Cardiac muscle cell (in vitro differentiated cells and primary cell): ENCODE measurements around the gene MAP2. TPM values are rescaled to one million over a fixed set of nuclear protein-coding genes. Genes with fewer than 3 reads are reported as not detected.

ENCODE experiments used
- DNase-seq, 2 donors: peaks; one replicate each; pipeline versions ENCODE4 v3.0.0 to v3.0.0-alpha.2; 2010 to 2017; ENCODE audit warnings: low read depth in 1 of 2, low spot score in 1 of 2
- H3K27ac ChIP-seq: fragments of 200-600 bp; sonication (generic); 2 replicates; pipeline ENCODE4 v1.5.1; 2016
- H3K27me3 ChIP-seq: fragments of 200-600 bp; sonication (generic); 2 replicates; pipeline ENCODE4 v1.6.0; 2016; ENCODE audit warnings: control low read depth
- H3K36me3 ChIP-seq: fragments of 200-600 bp; sonication (generic); 2 replicates; pipeline ENCODE4 v1.5.1; 2016; ENCODE audit warnings: control low read depth
- H3K4me1 ChIP-seq: fragments of 200-600 bp; sonication (generic); 2 replicates; pipeline ENCODE4 v1.8.1; 2017; ENCODE audit warnings: low read depth, mild to moderate bottlenecking, mixed run types
- H3K4me3 ChIP-seq: fragments of 200-600 bp; sonication (generic); 2 replicates; pipeline ENCODE4 v1.5.1; 2016; ENCODE audit warnings: mild to moderate bottlenecking
- H3K9me3 ChIP-seq: fragments of 200-600 bp; sonication (generic); 2 replicates; pipeline ENCODE4 v1.5.1; 2017; ENCODE audit warnings: low read depth, mild to moderate bottlenecking, control low read depth
- polyA plus RNA-seq: library from polyadenylated mRNA; unstranded; fragments of >200 nt; fragmentation: Nextera tagmentation; extraction: Ambion mirVana; gene quantifications from 2 replicates; pipeline ENCODE4 v1.2.1, GENCODE V29; 2016
- total RNA-seq: library from RNA; depleted of rRNA; stranded (reverse); fragments of >200 nt; gene quantifications from 2 replicates; pipeline ENCODE4 v1.2.3, GENCODE V29; 2016
- TF ChIP-seq, protein P1 (sequence below): IDR thresholded peaks from 2 replicates; pipeline ENCODE4 v1.5.1; 2012; ENCODE audit warnings: low read depth, mild to moderate bottlenecking, low read length

The MAP2 gene
- total and polyA plus RNA-seq, 2 experiments from 2014 or later, result 0.24 to 0.68 TPM

DNA sequence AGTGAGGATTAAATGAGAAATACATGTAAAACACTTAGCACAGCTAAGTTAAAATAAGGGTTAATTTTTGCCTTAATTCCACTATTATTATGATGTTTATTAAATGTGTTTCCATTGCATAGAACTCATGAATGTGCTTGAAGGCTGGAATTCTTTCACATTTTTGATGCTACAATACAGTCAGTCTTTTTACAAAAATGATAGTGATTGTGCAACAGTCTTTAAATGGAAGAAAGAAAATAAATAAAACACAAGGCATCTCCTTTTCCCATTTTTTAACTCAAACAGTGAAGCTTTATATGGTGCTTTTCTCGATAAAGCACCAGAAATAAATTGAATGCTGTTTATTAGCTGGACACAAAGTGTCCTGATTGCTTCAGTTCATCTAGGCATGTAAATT lies 123.9 kb downstream of the MAP2 start:
- no peaks in the 10 kb centered on the region for H3K36me3 ChIP-seq
- no peaks in the 10 kb centered on the region for H3K9me3 ChIP-seq
- H3K4me1 ChIP-seq, result no peaks in the 10 kb centered on the region
- TF ChIP-seq, protein P1, sequence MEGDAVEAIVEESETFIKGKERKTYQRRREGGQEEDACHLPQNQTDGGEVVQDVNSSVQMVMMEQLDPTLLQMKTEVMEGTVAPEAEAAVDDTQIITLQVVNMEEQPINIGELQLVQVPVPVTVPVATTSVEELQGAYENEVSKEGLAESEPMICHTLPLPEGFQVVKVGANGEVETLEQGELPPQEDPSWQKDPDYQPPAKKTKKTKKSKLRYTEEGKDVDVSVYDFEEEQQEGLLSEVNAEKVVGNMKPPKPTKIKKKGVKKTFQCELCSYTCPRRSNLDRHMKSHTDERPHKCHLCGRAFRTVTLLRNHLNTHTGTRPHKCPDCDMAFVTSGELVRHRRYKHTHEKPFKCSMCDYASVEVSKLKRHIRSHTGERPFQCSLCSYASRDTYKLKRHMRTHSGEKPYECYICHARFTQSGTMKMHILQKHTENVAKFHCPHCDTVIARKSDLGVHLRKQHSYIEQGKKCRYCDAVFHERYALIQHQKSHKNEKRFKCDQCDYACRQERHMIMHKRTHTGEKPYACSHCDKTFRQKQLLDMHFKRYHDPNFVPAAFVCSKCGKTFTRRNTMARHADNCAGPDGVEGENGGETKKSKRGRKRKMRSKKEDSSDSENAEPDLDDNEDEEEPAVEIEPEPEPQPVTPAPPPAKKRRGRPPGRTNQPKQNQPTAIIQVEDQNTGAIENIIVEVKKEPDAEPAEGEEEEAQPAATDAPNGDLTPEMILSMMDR, result no peak
- H3K27me3 ChIP-seq, result no peaks in the 10 kb centered on the region
- no peak overlapping the region for H3K4me3 ChIP-seq
- DNase-seq, result no peak
- no peak overlapping the region for H3K27ac ChIP-seq

DNA sequence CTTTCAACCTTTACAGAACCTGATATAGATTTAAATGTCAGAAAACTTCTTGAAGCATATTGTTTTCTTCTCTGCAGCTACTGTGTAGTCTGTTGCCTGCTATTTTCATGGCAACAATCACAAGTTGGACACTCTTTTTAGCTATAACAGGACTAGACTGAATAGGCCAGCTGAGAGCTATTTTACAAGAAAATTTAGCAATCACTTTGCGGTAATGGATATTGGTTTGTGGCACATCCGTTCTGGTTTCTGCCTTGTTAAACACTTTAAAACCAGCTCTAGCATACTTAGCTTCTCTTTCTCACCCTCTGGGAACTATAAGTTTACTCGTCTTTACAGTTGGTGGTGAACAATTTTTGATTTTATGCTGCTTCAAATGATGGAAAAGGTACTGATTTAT lies 125.7 kb downstream of the MAP2 start:
- DNase-seq, result no peak

DNA sequence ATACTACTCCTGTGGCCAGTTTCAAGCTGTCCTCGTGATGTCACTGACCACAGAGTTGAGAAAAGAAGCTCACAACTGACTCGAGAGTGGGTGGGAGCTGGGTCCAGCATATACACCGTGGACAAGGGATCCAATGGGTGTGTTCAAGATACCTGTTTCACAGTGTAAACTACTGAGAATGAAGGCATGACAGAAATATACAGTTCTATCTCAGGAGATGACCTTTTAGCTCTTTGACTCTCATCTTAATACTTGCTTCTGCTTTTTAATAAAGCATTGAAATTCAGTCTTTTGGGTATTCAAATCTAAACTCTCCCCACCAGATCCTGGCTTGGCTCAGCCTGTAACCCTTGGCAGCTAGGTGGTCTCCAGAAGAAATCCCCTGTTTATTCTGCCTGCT lies 130.1 kb downstream of the MAP2 start:
- TF ChIP-seq, protein P1, result no peak
- no peaks in the 10 kb centered on the region for H3K4me1 ChIP-seq
- no peaks in the 10 kb centered on the region for H3K9me3 ChIP-seq
- no peaks in the 10 kb centered on the region for H3K27me3 ChIP-seq
- H3K4me3 ChIP-seq, result no peak overlapping the region
- H3K36me3 ChIP-seq, result no peaks in the 10 kb centered on the region
- H3K27ac ChIP-seq, result no peak overlapping the region
- DNase-seq, result no peak

More for the DNA sequence above, 125.7 kb downstream of the MAP2 start:
- H3K9me3 ChIP-seq, result no peaks in the 10 kb centered on the region
- no peak overlapping the region for H3K27ac ChIP-seq
- TF ChIP-seq, protein P1, result no peak
- no peaks in the 10 kb centered on the region for H3K36me3 ChIP-seq
- H3K4me3 ChIP-seq, result no peak overlapping the region
- H3K27me3 ChIP-seq, result no peaks in the 10 kb centered on the region
- H3K4me1 ChIP-seq, result no peaks in the 10 kb centered on the region

DNA sequence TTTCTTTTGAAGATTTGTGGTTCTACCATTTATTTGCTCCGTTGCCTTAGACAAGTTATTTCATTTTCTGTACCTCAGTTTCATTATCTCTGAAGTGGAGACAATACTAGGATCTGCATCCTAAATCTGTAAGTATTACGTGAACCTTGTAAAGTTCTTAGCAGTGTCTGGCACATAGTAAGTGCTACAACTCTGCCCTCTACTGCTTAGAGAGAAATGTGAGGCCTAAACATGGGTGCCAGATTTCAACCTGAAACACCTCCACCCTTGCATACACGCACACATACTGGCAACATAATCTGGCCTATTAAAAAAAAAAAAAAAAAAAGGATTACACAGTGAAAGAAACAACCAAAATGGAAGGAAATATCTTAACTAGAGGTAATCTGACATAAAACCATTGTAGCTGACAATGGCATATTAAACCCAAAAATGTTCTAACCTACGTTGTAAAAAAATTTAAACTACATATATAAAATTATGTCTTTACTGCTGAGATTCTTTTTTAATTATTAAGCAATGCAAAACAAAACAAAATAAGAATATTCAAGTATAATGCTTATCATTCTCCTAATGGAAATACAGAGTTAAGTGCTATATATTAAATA lies 132.6 kb downstream of the MAP2 start:
- Histone ChIP-seq H3K9me3 (no peaks in the 10 kb centered on the region), H3K36me3 (no peaks in the 10 kb centered on the region), H3K27ac (no peak overlapping the region), H3K4me3 (no peak overlapping the region), H3K27me3 (no peaks in the 10 kb centered on the region), H3K4me1 (no peaks in the 10 kb centered on the region)
- DNase-seq, result peak; percentile 37 to 79
- TF ChIP-seq, protein P1, result peak; percentile 71

DNA sequence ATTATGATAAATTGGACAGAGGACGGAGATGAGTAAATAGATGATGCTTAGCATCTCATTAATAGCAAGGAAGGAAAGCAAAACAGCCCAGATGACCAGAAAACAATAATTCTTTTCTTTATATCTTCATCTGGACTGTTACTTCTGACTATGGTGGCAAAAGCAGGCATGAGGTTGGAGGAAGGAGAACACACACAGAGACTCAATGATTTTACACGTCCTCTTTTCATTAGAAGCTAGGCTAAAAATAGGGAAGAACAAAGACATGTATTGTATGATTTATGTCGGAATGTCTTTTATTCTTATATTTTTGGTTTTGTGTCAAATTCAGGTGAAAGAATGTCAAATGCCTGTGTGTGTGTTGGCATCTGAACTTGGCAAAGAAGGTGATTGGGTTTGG lies 137.1 kb downstream of the MAP2 start:
- DNase-seq, result no peak
- no peaks in the 10 kb centered on the region for H3K36me3 ChIP-seq
- no peaks in the 10 kb centered on the region for H3K27me3 ChIP-seq
- no peaks in the 10 kb centered on the region for H3K4me1 ChIP-seq
- no peaks in the 10 kb centered on the region for H3K9me3 ChIP-seq
- TF ChIP-seq, protein P1, result no peak
- no peak overlapping the region for H3K27ac ChIP-seq
- H3K4me3 ChIP-seq, result no peak overlapping the region
